GM23248 (cell line): ENCODE data around the gene NRN1L.

Experiments used
- EZH2 ChIP-seq: fragments of 200-600 bp; sonication (generic); IDR thresholded peaks from 2 replicates; pipeline ENCODE4 v1.6.1; 2018; ENCODE audit warnings: antibody characterized with exemption, mild to moderate bottlenecking; ENCODE audit not compliant: insufficient read depth, poor library complexity, severe bottlenecking
- EZH2phosphoT487 ChIP-seq: fragments of 200-600 bp; sonication (generic); IDR thresholded peaks from 2 replicates; pipeline ENCODE4 v1.6.1; 2018; ENCODE audit warnings: antibody characterized with exemption, moderate library complexity, mild to moderate bottlenecking, low read depth; ENCODE audit not compliant: insufficient read depth

DNA sequence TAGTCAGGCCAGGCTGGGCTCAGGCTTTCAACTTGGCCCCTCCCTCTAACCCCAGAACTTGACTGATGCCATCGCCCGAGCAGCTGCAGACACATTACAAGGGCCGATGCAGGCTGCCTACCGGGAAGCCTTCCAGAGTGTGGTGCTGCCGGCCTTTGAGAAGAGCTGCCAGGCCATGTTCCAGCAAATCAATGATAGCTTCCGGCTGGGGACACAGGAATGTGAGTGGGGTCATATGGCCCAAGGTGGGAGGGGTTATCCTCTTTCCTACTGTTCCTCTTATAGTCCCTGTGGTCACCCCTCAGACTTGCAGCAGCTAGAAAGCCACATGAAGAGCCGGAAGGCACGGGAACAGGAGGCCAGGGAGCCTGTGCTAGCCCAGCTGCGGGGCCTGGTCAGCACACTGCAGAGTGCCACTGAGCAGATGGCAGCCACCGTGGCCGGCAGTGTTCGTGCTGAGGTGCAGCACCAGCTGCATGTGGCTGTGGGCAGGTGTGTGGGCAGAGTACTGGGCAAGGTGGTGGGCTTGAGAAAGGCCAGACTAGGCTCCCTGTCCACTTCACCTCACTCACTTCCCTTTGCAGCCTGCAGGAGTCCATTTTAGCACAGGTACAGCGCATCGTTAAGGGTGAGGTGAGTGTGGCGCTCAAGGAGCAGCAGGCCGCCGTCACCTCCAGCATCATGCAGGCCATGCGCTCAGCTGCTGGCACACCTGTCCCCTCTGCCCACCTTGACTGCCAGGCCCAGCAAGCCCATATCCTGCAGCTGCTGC, 2.1 kb upstream of the NRN1L start:
- no peak for TF ChIP-seq EZH2
- TF ChIP-seq EZH2phosphoT487 = no peak
